Posterior cingulate gyrus (tissue), 11 donors: ENCODE measurements around the gene MITF.

Experiments used
- DNase-seq, 10 donors: peaks; one replicate each; pipeline versions ENCODE4 v3.0.0 to v3.0.0-alpha.2; 2020 to 2021; ENCODE audit warnings: mixed read lengths in 3 of 10
- intact Hi-C: fragments of 100-400 bp; cut with DNase I; formaldehyde crosslinking; loops from one replicate; pipeline ENCODE4 v1.15.1; 2023

Gene MITF

DNA sequence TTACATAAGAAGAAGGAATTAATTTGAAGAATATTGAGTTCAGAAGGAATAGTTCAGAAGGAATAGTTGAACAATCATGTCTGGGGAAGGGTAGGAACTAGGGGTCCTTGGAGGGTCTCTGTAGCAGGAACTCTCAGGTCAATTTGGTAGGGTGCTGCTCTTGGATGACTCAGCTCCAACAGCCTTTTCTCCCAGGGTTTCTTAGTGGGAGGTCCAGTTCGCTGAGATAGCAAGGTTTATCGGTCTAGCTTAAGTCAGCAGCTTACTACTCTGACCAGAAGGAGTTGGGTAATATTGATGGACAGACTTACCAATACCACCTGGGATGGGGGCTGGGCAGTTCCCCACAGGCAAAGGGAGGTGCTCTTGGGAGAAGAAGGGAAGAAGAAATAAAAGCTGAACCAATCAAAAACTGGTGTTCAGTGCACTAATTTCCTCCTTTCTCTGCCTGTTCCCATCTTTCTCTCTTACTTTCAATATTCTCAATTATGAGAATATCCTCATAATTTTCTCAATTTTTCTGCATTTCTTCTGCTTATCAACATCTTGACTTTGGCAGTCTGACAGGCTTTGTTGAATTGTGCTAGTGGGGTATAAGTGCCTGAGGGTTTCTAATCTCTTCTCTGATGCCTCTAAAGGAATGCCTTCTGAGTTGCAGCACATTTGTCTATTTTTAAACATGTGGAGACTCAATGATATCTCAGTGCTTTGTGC is 14.4 kb upstream of the MITF start:
- DNase-seq = no peak
- intact Hi-C loops = no loop called here

DNA sequence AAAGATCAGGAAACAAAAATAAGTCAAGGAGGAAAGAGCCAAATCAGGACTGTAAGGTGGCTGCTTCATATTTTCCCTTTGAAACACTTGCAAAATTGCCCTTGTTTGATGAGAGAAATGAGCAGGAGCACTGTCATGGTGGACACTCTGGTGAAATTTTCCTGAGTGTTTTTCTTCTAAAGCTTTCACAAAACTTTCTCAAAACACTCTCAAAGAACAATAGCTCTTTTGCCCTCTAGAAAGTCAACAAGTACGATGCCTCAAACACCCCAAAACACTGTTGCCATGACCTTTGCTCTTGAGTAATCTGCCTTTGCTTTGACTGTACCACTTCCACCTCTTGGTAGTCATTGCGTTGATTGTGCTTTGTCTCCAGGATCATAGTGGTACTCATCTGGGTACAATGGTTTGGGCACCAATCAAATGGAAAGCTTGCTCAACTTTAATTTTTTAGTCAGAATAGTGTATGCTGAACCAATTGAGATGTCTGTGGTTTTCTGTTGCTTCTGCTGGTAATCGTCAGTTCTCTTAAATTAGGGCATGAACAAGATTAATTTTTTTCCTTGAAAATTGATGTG is 13.2 kb upstream of the MITF start:
- DNase-seq = no peak

GRCh38 chr3:69729147-69729919 is 9.9 kb upstream of the MITF start:
- no peak for DNase-seq
- intact Hi-C loops = no loop called here

More for the DNA sequence above, 13.2 kb upstream of the MITF start:
- intact Hi-C loops = no loop called here

DNA sequence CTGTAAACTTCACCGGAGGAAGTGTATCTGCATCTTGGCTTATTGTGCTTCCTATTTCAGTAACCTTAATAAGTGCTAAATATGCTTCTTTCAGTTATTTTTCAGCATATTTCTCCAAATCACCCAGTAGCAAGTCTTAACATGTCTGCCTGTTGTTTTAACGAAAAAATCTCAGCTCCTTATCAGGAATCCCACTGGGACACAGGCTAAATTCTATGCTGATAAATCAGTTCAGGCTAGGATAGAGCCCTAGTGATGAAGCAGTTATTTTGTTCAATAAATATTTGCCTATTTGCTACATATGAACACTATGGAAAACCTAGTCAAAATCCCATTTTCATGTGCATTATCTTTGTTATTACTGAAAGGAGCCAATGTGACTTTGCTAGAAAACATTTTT is 8.2 kb upstream of the MITF start:
- intact Hi-C loops = no loop called here
- no peak for DNase-seq

DNA sequence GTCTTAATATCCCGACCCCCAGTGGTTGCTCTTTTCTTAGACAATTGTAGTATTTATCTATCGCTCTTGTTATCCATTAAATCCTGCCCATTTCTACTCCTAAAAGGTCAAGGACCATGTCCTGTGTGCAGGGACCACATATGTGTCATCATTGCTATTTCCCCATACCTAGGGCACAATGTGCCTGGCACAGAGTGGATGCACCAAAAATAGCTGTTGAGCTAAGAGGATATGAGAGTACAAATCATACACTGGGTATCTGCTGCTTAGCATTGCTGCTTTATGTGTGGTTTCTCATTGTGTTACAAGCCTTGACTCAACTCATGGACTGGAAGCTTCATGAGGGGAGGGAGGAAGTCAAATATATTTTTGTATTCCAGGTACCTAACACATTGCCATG is 3.4 kb upstream of the MITF start:
- DNase-seq = no peak

GRCh38 chr3:69737392-69737791 is 1.9 kb upstream of the MITF start:
- DNase-seq = no peak
- intact Hi-C loops = loop anchor here (5.0 kb wide), 1 partner anchor 210 kb away; no protein-coding TSS in a partner anchor

More for the DNA sequence above, 3.4 kb upstream of the MITF start:
- intact Hi-C loops = loop anchor here (5.0 kb wide), 1 partner anchor 211 kb away; no protein-coding TSS in a partner anchor

GRCh38 chr3:69738315-69738714 is 949 bp upstream of the MITF start:
- DNase-seq = no peak
- intact Hi-C loops = loop anchor here (2.0 to 5.0 kb wide), 2 partner anchors 48 to 209 kb away; no protein-coding TSS in a partner anchor

- intact Hi-C loops = loop anchor here (2.0 to 5.0 kb wide), 2 partner anchors 48 to 208 kb away; no protein-coding TSS in a partner anchor
- peak in 2 of 10 donors; percentile 17 to 57 for DNase-seq
These were observed 433 bp upstream of the MITF start for GRCh38 chr3:69738859-69739203.

DNA sequence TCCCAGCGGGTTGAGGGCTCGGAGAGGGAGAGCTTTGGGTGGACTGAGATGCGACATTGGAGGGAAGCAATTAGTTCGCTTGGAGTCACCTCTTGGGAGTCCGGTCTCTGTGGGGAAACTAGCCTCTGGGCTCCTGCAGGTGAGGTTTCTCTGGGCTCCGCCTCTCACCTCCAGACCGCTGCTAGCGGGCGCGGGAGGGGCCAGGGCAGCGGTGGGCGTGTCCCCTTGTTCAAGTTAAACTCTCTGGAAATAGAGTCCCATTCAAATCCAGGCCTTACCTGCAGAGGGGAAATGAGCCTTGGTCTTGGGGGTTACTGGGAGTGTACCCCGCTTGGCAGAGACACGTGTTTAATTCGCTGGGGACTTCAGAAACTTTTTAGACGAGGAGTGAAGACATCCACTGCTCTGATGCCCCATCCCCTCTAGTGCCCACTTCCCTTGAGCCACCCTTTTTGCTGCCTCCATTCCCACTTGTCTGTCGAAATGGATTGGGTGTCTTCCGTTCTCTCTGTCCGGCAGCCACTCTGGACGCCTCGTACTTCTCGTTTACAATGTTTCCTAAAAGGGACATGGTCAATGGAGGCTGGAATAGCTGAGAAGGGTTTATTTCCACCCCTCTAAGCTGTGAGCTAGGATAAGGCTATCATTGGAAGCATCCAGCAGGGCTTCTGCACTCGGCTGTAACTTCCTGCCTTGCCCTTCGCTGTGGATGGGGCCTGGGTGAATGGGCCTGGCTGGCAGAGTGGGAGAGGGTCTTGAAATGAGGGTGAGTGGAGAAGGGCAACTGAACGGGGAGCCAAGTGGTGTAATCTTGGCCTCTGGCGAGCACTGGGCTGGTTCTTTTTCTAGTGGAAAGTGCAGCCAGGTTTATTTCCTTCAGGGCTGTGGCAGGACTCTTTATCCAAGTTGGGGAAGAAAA is 1.1 kb downstream of the MITF start:
- peak in 5 of 10 donors; percentile 21 to 77 (median 31) for DNase-seq
- intact Hi-C loops = loop anchor here (5.0 kb wide), 1 partner anchor 42 kb away; no protein-coding TSS in a partner anchor

GRCh38 chr3:69741032-69741767 is 1.9 kb downstream of the MITF start:
- DNase-seq = no peak
- intact Hi-C loops = loop anchor here (5.0 kb wide), 1 partner anchor 41 kb away; no protein-coding TSS in a partner anchor

DNA sequence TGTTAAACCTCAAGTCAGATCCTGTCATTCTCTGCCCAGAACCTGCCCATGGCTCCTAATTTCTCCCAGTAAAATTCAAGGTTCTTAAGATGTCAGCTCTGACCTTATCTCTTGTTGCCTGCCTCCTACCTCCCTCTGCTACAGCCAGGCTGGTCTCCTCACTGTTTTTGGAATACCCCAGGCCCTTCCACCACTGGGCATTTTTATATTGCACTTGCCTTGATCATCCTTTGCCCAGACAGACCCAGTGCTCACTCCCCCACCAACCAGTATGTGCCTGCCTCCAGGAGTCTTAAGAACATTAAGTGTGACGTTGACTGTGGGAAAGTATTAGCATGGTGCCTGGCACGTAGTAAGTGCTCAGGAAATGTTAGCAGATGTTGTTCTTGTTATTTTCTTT is 3.1 kb downstream of the MITF start:
- intact Hi-C loops = loop anchor here (5.0 kb wide), 1 partner anchor 40 kb away; no protein-coding TSS in a partner anchor
- DNase-seq = no peak

DNA sequence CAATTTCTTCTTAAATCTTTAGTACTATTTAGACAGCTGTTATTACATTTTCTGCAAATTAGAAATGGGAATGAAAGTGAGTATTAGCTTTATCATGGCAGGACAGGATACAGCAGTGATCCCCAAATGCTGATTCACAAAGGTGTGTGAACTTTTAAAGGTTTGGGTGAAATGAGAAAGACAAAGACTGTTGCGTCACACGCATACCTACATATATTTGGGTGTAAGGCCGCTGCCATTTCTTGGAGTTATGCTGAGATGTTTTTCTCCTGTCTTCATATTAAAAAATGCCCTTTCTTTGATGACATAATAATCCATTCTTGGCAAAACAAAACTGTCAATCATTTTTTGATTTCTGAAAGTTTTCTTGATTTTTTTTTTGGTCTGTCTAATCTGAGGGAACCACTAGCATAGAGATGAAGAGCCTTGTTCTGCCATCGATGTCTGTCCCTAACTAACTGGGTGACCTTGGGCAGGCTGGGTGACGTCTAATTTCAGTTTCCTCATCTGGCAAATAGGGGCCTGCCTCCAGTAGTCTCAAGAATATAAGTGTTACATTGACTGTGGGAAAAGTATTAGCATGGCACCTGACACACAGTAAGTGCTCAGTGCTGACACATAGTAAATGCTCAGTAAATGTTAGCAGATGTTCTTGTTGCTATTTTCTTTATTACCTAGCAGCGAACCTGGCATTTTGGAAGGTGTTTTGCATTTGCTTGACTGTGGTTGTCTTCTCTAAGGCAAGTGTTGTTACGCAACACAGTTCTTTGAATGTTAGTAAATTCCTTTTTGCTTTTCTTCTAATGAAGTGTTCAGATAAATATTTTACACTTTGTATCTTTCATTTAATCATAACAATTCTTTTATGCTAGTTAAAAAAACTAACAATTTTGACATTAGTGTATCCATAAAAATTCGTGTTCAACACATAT is 5.0 kb downstream of the MITF start:
- intact Hi-C loops = loop anchor here (5.0 kb wide), 1 partner anchor 38 kb away; no protein-coding TSS in a partner anchor
- no peak for DNase-seq

- DNase-seq = no peak
- intact Hi-C loops = no loop called here
These were observed 6.2 kb downstream of the MITF start for GRCh38 chr3:69745505-69745904.

- intact Hi-C loops = no loop called here
- DNase-seq = no peak
These were observed 6.9 kb downstream of the MITF start for GRCh38 chr3:69746119-69746518.

DNA sequence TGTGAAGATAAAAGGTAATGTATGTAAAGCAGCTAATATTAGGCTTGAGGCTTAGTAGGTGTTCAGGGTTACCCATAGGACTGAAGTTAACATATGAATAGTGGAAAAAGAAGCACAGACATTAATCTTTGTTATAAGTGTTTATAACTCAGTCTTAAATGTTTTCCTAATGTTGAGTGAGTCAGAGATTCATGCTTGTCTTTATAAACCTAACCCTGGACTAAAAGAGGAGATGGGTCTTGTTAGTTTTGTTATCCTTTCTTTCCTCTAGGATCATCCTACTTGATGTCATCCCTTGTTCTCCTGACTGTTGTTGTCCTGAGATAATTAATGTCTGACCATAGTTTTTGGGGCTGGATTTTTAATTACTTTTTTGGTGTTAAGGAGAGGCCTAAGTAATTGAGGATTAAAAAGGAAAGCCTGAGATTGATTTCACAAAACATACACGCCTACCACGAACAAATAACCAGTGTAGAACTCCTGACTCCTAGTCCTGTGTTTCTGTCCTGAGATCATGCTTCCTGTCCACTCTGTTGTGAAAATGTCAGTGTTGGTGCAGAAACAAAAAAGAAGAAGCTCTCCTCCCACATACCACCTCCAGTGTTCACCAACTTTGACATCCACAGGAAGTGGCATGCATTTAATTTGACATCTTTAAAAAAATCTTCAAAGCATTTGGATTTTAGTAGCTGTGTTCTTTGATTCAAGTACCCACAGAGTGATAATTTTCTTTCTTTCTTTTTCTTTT is 8.4 kb downstream of the MITF start:
- DNase-seq = no peak

GRCh38 chr3:69748503-69748902 is 9.2 kb downstream of the MITF start:
- DNase-seq = no peak
- intact Hi-C loops = no loop called here

More for the DNA sequence above, 8.4 kb downstream of the MITF start:
- intact Hi-C loops = no loop called here

DNA sequence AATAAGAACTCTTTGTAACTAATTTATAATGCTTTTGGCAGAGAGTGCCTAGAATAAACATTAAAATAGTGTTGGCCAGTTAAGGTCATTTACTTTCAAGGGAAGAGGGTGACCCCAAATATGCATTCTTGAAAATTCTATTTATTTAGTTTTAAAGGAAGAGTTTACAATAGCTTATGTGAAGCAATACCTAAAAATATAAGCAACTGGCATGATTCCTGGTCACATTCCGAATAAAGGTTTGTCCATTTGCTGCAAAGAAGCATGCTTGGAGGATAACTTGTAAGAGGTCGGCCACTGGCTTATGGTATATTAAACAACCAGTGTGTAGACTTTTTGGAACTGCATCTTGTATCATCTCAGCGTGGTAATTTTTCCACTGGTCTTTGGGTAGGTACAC is 10.2 kb downstream of the MITF start:
- intact Hi-C loops = no loop called here
- no peak for DNase-seq

GRCh38 chr3:69750549-69750948 is 11.3 kb downstream of the MITF start:
- intact Hi-C loops = no loop called here
- no peak for DNase-seq
